Measurements from ENCODE around the gene PHRF1.

Gene PHRF1

GRCh38 chr11:575313-575995 lies 816 bp upstream of the PHRF1 start:
- DNase-seq = no peak

GRCh38 chr11:576811-577610 lies 741 bp downstream of the PHRF1 start:
- no peak for DNase-seq

DNA sequence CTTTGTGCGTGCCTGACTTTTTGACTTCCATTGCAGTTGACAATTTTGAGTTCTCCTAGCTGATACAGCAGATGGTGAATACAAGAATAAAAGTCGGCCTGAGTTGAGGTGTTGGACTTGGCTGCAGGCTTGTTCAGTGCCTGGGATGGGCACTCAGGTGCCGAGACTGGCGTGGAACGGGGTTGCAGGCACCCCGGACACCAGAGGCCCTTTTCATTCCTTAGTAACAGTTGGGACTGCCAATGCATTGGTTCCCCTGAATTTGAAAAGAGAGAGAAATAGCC lies 1.3 kb downstream of the PHRF1 start:
- no peak for DNase-seq

GRCh38 chr11:578276-579035 lies 2.2 kb downstream of the PHRF1 start:
- no peak for DNase-seq

DNA sequence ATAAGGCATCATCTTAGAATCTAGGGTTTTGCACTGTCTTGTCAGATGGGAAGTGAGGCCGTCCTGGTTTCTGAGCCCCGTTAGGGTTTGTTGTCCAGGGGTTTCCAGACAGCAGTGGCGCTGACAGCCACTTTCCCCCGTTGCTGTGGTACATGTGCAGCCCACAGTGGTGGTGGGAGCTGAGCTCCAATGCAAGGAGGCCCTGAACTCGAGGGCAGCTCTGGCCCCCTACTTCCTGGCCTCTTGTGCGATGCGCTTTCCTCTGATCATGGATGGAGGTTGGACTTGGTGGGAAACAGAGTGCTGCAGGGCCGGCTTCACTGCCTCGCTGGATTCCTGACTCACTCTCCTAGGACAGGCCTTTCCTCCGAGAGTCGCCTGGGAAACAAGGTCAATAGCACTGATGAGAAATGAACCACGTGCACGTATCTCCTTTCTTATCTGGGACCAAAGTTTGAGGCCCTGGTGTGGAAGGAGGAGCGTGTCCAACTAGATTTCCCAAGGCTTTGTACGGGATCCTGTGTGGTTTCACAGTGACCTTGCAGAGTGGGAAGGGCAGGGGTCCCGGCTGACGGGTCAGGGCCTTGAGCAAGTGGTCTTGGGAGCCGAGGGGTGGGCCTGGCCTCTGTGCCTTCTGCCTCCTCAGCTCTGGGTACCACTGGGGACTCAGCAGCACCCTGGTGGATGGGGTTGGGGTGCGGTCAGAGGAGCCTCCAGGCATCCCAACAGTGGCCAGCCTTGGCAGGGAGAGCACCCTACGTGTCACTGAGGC lies 3.7 kb downstream of the PHRF1 start:
- no peak for DNase-seq

DNA sequence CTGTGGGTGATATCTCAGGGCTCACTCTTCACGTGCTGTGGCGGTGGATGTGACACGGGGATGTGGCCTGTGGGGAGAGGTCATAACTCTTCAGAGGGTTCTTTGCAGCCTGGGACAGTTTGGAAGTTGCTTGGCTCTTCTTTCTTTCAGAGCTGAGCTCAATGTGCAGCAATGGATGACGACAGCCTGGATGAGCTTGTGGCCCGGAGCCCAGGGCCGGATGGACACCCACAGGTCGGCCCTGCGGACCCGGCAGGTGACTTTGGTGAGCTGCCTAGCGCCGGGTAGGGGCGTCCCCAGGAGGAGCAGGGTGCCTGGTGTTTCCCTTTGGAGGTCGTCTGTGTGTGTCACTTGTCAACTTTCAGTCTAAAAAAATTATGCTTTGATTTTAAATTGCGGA lies 5.1 kb downstream of the PHRF1 start:
- DNase-seq = no peak

DNA sequence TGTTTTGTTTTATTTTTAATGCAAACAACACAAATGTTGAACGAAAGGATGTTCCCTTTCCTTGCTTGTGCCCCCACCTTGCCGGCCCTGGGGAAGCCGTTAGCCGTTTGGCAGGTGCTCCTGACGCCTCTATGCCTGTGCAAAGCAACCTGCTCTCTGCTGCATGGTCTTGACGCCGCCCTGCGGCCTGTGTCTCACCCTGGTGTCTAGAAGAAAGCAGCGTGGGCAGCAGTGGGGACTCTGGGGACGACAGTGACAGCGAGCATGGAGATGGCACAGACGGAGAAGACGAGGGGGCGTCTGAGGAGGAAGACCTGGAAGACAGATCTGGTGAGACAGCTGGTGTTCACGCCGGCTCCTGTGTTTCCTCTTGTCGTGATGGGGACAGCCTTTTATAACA lies 5.5 kb downstream of the PHRF1 start:
- no peak for DNase-seq

DNA sequence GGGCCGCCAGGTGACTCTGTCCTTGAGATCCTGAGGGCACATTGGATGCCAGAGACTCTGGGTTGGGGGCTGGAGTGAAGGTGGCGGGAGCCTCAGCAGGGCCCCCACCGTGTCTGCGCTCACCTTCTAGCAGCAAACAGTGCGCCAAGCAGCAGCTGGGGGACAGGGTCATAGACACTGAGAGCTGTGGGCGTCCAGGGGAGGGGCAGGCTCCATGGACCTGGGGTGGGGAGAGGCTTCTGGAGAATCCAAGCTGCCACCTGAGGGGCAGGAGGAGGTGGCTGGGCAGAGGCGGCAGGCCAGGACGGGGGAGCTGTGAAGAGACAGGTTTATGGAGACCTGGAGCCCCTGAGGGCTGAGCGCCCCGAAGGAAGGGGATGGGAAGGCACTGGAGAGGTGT lies 8.0 kb downstream of the PHRF1 start:
- no peak for DNase-seq

GRCh38 chr11:586376-587316 lies 10.4 kb downstream of the PHRF1 start:
- no peak for DNase-seq

DNA sequence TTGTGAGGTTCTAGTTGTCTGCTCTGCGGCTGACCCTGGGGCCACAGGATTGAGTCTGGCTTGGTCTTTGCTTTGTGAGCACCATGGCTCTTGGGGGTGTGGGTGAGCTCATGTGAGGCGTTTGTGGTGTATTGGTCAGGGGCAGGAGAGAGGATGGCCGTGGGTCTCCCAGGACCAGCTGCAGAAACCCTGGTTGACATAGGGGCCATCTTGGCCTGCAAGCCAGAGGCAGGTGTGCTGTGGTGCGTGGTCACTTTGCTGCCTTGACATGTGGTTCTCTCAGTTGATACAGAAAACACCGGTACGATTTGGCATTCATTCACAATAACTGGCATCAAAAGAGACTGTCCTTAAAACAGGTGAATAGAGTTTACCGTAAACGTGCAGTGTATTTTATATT lies 11.3 kb downstream of the PHRF1 start:
- no peak for DNase-seq

DNA sequence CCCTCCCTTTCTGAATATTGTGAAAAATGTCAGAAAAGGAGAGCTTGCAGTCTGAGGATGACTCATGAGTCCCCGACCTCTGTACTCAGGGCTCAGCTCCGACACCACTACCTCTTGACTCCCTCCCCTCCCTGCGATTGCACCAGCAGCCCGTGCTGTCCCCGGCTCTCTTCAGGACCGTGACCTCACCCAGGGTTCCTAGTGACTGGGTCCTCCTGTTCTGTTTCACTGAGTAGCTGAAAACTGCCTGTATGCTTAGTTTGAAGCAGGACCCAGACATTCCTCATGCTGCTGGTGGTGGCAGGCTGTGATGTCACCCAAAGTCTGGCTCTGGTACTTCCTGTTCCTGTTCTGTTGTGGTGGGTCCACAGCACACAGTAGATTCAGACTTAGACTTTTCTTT lies 11.7 kb downstream of the PHRF1 start:
- DNase-seq = peak in 4 of 5 donors; percentile 49 to 74 (median 63)

DNA sequence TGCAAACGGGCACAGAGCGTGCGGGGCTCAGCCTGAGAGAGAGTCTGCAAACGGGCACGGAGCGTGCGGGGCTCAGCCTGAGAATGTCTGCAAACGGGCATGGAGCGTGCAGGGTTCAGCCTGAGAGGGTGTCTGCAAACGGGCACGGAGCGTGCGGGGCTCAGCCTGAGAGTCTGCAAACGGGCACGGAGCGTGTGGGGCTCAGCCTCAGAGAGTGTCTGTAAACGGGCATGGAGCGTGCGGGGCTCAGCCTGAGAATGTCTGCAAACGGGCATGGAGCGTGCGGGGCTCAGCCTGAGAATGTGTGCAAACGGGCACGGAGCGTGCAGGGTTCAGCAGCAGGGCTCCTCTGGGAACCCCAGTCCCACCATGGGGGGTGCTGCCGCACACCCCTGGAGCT lies 13.5 kb downstream of the PHRF1 start:
- no peak for DNase-seq

DNA sequence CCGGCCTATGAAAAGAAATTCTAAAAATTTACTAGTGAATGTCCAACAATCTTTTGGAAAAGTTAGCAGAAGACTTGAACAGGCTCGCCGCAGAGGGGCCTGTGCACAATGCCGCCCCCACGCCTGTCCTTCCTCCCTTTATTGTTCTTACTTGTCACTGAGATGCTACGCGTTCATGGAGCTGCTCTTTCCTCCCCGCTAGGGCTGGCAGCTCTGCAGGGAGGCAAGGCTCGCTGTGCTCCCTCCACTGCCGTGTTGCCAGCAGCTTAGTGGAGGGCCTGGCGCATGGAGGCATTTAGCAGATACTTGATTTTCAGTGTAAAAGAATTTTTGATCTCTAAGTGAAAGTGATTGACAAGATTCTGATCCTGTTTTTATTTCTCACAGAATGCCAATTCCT lies 14.7 kb downstream of the PHRF1 start:
- DNase-seq = no peak

- DNase-seq = no peak
Measured at GRCh38 chr11:592501-592900, 16.2 kb downstream of the PHRF1 start.

DNA sequence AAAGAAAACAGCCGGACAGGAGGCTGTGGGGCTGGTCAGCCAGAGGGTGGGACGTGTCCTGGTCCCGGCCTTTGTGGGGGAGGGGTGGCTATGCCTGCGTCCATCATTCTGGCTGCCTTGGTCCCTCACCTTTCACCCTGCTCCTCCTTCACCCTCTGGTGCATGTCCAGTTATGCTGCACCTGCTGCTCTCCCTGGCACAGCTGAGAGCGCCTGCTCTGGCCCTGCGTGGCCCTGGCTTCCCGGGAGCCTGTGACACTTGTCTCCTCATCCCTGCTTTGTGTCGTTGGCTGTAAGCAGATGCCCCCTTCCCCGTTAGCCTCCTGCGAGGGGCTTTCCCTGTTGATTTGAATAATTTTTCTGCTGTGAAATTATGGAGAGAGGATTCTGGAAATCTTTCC lies 16.6 kb downstream of the PHRF1 start:
- no peak for DNase-seq

DNA sequence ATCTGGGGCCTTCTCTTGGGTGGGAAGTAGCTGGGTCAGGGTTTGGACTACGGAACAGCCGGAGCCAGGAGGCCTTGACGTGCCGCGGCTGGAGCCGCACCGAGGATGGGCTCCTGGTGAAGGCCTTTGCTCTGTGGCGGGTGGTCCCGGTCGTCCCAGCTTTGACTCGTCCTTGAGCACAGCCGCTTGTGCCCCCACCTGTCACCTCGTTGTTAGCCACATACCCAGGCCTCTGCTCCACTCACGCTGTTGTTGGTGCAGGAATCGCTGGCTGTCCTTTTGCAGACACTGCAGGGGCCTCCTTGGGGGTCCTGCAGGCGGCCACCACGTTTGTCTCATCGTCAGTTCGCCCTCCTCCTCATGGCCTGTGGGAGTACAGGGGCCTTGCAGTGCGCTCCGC lies 17.1 kb downstream of the PHRF1 start:
- no peak for DNase-seq

DNA sequence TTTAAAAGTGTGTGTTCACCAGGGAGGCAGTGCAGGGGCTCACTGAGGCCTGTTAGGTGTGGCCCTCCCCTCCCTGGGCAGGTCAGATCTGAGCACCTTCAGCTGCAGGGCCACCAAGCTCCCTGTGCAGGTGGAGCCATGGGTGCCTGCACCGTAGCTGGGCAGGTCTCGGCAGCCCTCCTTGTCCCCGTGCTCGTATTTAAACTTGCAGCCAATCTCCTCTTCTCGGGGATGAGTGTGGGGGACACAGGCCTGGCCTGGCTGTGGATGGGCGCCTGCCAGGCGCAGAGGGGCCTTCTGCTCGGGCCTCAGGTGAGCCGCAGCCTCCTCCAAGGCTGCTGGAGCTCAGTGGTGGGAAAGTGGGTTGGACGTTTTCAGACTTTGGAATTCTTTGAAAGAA lies 19.1 kb downstream of the PHRF1 start:
- no peak for DNase-seq

GRCh38 chr11:596374-596773 lies 20.1 kb downstream of the PHRF1 start:
- DNase-seq = no peak

- DNase-seq = no peak
Measured at GRCh38 chr11:597166-597725, 21.0 kb downstream of the PHRF1 start.

GRCh38 chr11:598005-598680 lies 21.9 kb downstream of the PHRF1 start:
- DNase-seq = no peak
